Colon (tissue), 2 donors: Measurements from ENCODE around the gene TMEM74B.

ENCODE experiments used
- FAIRE-seq: peaks from 2 replicates; lab custom pipeline; 2012; peaks lifted over from hg19 to GRCh38; lab: Jason Lieb, UNC
- donor health status: control.
- donor health status: control.

Gene TMEM74B

DNA sequence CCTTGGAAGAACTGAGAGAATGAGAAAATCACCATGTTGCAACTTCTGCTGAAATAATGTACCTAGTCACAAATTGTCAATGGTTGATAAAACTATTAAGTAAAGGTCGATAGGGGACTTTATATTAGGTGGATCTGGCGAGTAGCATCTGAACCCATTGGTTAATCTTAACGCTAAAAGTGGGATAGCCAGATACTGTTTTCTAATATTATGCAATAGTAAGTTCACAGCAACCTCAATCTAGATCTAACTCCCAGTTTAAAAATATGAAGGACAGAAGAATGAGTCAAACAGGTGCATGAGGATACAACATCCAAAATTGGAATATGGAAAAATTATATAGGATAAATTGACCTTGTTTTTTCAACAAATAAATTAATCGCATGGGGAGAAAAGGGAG, 47.5 kb downstream of the TMEM74B start:
- no peak for FAIRE-seq

GRCh38 chr20:1134836-1135235, 49.9 kb downstream of the TMEM74B start:
- no peak for FAIRE-seq

DNA sequence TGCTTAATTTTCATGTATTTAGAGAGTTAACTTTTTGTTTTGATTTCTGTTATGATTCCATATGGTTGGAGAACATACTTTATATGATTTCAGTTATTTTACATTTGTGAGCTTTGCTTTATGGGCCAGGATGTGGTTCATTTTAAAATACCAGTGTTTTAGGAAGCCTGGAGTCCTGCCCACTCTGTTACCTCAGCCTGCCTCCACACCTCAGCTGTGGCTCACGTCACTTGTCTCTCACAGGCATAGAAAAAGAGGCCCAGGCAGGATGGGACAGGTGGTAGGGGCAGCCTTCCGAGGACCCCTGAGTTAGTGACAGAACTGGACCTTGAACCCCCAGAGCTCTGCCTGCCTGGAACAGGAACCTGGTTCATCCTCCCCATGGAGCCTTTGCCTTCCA, 50.4 kb downstream of the TMEM74B start:
- no peak for FAIRE-seq

DNA sequence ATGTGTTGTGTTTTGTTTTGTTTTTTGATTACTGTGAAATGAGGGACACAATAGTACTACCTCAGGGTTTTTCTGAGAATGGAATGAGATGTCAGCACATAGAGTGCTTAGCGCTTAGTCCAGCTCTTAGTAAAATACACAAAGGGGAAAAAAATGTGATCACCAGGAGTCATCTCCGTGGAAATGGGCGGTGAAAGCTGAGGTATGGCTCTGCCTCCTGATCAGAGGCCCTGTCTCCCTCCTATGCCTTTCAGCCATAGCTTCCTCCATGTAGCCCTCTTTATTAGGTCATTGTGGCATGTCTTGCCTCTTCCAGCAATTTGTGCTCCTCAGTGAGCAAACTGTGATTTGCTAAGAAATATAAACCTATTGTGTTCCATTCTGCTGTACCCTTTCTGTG, 53.4 kb downstream of the TMEM74B start:
- no peak for FAIRE-seq

GRCh38 chr20:1130847-1131246, 53.9 kb downstream of the TMEM74B start:
- no peak for FAIRE-seq
